ENCODE measurements around the gene HIPK2. TPM values are rescaled to one million over a fixed set of nuclear protein-coding genes. Genes with fewer than 3 reads are reported as not detected.

The HIPK2 gene
- total RNA-seq, 1 donor = 12.7 TPM

DNA sequence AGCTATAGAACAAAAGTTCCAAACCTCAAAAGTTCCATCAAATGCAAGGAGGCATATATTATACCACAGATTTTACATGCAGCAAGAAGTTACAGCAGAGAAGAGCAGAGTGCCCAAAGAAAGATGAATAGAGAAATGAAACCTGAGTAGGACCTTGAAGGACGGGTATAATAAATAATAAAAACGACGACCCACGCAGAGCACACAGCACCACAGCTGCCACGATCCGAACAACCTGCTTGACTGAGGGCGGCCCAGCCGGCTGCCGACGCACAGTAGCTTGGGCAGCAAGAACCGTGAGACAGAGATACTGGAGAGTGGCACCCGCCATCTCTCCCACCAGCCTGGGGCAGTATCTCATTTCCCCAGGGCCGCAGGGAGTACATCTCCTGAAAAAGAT lies 79.0 kb downstream of the HIPK2 start:
- Histone ChIP-seq H3K27ac (ENCODE audit: low read depth, low read length) (no peak overlapping the region), H4K20me1 (ENCODE audit: insufficient read depth, low read length) (peaks cover 17% of the 10 kb centered on the region), H3K79me2 (ENCODE audit: insufficient read depth, low read length) (peaks cover 95% of the 10 kb centered on the region)

DNA sequence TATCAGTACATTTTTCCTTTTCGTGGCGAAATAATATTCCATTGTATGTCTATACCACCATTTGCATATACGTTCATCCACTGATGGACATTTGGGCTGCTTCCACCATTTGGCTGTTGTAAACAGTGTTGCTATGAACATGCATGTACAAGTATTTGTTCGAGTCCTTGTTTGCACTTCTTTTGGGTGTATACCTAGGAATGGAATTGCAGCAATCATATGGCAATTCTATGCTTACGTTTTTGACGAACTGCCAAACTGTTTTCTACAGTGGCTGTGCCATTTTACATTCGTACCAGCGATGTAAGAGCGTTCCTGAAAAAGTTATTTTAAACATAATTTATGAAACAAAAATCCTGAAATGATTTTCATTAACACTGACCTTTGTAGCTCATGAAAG lies 79.5 kb downstream of the HIPK2 start:
- Histone ChIP-seq H3K4me2 (ENCODE audit: insufficient read depth, low read length) (no peak overlapping the region), H3K27me3 (ENCODE audit: insufficient read depth, low read length) (no peaks in the 10 kb centered on the region), H3K4me1 (ENCODE audit: insufficient read depth, low read length) (peaks cover 22% of the 10 kb centered on the region), H2AFZ (ENCODE audit: low read length) (no peak overlapping the region), H3K27ac (ENCODE audit: low read depth, low read length) (no peak overlapping the region), H3K9me3 (ENCODE audit: low read depth, low read length) (no peaks in the 10 kb centered on the region), H3K79me2 (ENCODE audit: insufficient read depth, low read length) (peaks cover 95% of the 10 kb centered on the region), H3K36me3 (ENCODE audit: insufficient read depth, low read length) (peaks cover 10% of the 10 kb centered on the region), H4K20me1 (ENCODE audit: insufficient read depth, low read length) (peaks cover 17% of the 10 kb centered on the region), H3K4me3 (ENCODE audit: insufficient read depth, low read length) (no peak overlapping the region)
- DNase-seq (ENCODE audit: insufficient read length, low spot score, missing footprints) = no peak
- TF ChIP-seq, protein P1, sequence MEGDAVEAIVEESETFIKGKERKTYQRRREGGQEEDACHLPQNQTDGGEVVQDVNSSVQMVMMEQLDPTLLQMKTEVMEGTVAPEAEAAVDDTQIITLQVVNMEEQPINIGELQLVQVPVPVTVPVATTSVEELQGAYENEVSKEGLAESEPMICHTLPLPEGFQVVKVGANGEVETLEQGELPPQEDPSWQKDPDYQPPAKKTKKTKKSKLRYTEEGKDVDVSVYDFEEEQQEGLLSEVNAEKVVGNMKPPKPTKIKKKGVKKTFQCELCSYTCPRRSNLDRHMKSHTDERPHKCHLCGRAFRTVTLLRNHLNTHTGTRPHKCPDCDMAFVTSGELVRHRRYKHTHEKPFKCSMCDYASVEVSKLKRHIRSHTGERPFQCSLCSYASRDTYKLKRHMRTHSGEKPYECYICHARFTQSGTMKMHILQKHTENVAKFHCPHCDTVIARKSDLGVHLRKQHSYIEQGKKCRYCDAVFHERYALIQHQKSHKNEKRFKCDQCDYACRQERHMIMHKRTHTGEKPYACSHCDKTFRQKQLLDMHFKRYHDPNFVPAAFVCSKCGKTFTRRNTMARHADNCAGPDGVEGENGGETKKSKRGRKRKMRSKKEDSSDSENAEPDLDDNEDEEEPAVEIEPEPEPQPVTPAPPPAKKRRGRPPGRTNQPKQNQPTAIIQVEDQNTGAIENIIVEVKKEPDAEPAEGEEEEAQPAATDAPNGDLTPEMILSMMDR (IDR thresholded peaks at IDR 0.05; ENCODE audit: extremely low read depth, low read depth, low read length) = no peak

More for the DNA sequence above, 79.0 kb downstream of the HIPK2 start:
- no peaks in the 10 kb centered on the region for H3K27me3 ChIP-seq (ENCODE audit: insufficient read depth, low read length)
- DNase-seq (ENCODE audit: insufficient read length, low spot score, missing footprints) = no peak
- H2AFZ ChIP-seq (ENCODE audit: low read length) = no peak overlapping the region
- no peak overlapping the region for H3K4me2 ChIP-seq (ENCODE audit: insufficient read depth, low read length)
- peaks cover 10% of the 10 kb centered on the region for H3K36me3 ChIP-seq (ENCODE audit: insufficient read depth, low read length)
- peaks cover 22% of the 10 kb centered on the region for H3K4me1 ChIP-seq (ENCODE audit: insufficient read depth, low read length)
- TF ChIP-seq, protein P1 (IDR thresholded peaks at IDR 0.05; ENCODE audit: extremely low read depth, low read depth, low read length) = no peak
- no peak overlapping the region for H3K4me3 ChIP-seq (ENCODE audit: insufficient read depth, low read length)
- no peaks in the 10 kb centered on the region for H3K9me3 ChIP-seq (ENCODE audit: low read depth, low read length)

DNA sequence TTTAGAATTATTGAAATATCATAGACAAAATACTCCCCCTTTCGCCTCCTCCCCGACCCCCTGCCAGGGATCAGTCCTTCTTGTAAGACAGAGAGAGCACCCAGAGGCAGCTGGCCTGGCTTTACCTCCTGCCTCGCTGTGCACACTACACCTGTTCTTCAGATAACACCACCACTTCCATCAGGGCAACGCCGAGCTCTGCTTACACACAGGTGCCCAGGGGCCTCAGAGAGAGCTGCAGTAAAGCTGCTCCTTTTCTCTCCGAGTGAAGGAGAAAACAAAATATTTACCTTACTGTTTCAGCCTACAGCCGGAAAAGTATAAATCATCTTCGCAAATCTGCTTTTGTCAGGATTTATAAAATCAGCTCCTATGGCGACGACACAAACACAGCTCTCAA lies 80.7 kb downstream of the HIPK2 start:
- no peak overlapping the region for H3K27ac ChIP-seq (ENCODE audit: low read depth, low read length)
- no peaks in the 10 kb centered on the region for H3K27me3 ChIP-seq (ENCODE audit: insufficient read depth, low read length)
- H3K4me3 ChIP-seq (ENCODE audit: insufficient read depth, low read length) = no peak overlapping the region
- peaks cover 96% of the 10 kb centered on the region for H3K79me2 ChIP-seq (ENCODE audit: insufficient read depth, low read length)
- TF ChIP-seq, protein P1 (IDR thresholded peaks at IDR 0.05; ENCODE audit: extremely low read depth, low read depth, low read length) = no peak
- H4K20me1 ChIP-seq (ENCODE audit: insufficient read depth, low read length) = peaks cover 13% of the 10 kb centered on the region
- no peak for DNase-seq (ENCODE audit: insufficient read length, low spot score, missing footprints)
- peaks cover 15% of the 10 kb centered on the region for H3K36me3 ChIP-seq (ENCODE audit: insufficient read depth, low read length)
- no peak overlapping the region for H2AFZ ChIP-seq (ENCODE audit: low read length)
- no peaks in the 10 kb centered on the region for H3K9me3 ChIP-seq (ENCODE audit: low read depth, low read length)
- peaks cover 16% of the 10 kb centered on the region for H3K4me1 ChIP-seq (ENCODE audit: insufficient read depth, low read length)
- no peak overlapping the region for H3K4me2 ChIP-seq (ENCODE audit: insufficient read depth, low read length)

DNA sequence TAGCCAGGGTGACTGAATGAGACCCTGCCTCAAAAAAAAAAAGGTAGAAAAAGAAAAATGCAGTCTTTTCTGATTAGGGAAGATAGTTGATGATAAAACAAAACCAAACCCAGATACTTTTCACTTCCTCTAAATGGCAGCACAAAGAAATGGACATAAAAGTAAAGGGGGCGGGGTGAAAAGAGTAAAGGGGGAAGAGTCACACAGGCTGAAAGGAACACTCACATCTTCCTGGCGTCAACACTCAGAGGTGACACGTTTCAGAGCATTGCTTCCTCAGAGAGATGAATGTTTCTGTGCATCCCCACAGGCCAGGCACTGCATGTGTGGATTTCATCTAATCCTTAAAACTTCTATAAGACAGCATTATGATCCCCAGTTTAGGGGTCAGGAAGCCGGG lies 81.2 kb downstream of the HIPK2 start:
- no peaks in the 10 kb centered on the region for H3K27me3 ChIP-seq (ENCODE audit: insufficient read depth, low read length)
- H3K4me2 ChIP-seq (ENCODE audit: insufficient read depth, low read length) = no peak overlapping the region
- H4K20me1 ChIP-seq (ENCODE audit: insufficient read depth, low read length) = peaks cover 13% of the 10 kb centered on the region
- peaks cover 91% of the 10 kb centered on the region for H3K79me2 ChIP-seq (ENCODE audit: insufficient read depth, low read length)
- TF ChIP-seq, protein P1 (IDR thresholded peaks at IDR 0.05; ENCODE audit: extremely low read depth, low read depth, low read length) = no peak
- H3K4me1 ChIP-seq (ENCODE audit: insufficient read depth, low read length) = peaks cover 17% of the 10 kb centered on the region
- no peak overlapping the region for H3K27ac ChIP-seq (ENCODE audit: low read depth, low read length)
- peaks cover 15% of the 10 kb centered on the region for H3K36me3 ChIP-seq (ENCODE audit: insufficient read depth, low read length)
- no peaks in the 10 kb centered on the region for H3K9me3 ChIP-seq (ENCODE audit: low read depth, low read length)
- no peak for DNase-seq (ENCODE audit: insufficient read length, low spot score, missing footprints)
- H3K4me3 ChIP-seq (ENCODE audit: insufficient read depth, low read length) = no peak overlapping the region
- no peak overlapping the region for H2AFZ ChIP-seq (ENCODE audit: low read length)
